CD4-positive, alpha-beta T cell treated with Interleukin-17A for 1 hour (primary cell): ENCODE results near the gene FLVCR2.

Experiments
- DNase-seq: peaks from one replicate; pipeline ENCODE4 v3.0.0-alpha.2; 2020

Gene FLVCR2

GRCh38 chr14:75634848-75635247 is 56.4 kb downstream of the FLVCR2 start:
- no peak for DNase-seq

- no peak for DNase-seq
Measured at GRCh38 chr14:75636100-75636692, 57.8 kb downstream of the FLVCR2 start.

- no peak for DNase-seq
Measured at GRCh38 chr14:75640876-75641275, 62.5 kb downstream of the FLVCR2 start.

GRCh38 chr14:75643985-75644384 is 65.6 kb downstream of the FLVCR2 start:
- DNase-seq = no peak

- DNase-seq = no peak
Measured at GRCh38 chr14:75645056-75645455, 66.6 kb downstream of the FLVCR2 start.

GRCh38 chr14:75646762-75647161 is 68.3 kb downstream of the FLVCR2 start:
- no peak for DNase-seq

- no peak for DNase-seq
Measured at GRCh38 chr14:75647640-75648039, 69.2 kb downstream of the FLVCR2 start.

GRCh38 chr14:75648066-75648838 is 69.8 kb downstream of the FLVCR2 start:
- no peak for DNase-seq

- DNase-seq = no peak
Measured at GRCh38 chr14:75649337-75649736, 70.9 kb downstream of the FLVCR2 start.

- DNase-seq = no peak
Measured at GRCh38 chr14:75649773-75650172, 71.4 kb downstream of the FLVCR2 start.

- no peak for DNase-seq
Measured at GRCh38 chr14:75650253-75651058, 72.0 kb downstream of the FLVCR2 start.

GRCh38 chr14:75653563-75653962 is 75.1 kb downstream of the FLVCR2 start:
- no peak for DNase-seq

GRCh38 chr14:75654127-75654732 is 75.8 kb downstream of the FLVCR2 start:
- DNase-seq = peak; percentile 84

GRCh38 chr14:75655235-75655634 is 76.8 kb downstream of the FLVCR2 start:
- DNase-seq = no peak

- DNase-seq = no peak
Measured at GRCh38 chr14:75657331-75657730, 78.9 kb downstream of the FLVCR2 start.

- DNase-seq = no peak
Measured at GRCh38 chr14:75658957-75659356, 80.5 kb downstream of the FLVCR2 start.

GRCh38 chr14:75660238-75660629 is 81.8 kb downstream of the FLVCR2 start:
- DNase-seq = peak; percentile 5

GRCh38 chr14:75660630-75661498 is 82.4 kb downstream of the FLVCR2 start, which contains the start of the genes ERG28 and TTLL5:
Gene ERG28, minus strand, starts transcription at chr14:75660876. Its CDS starts 3,374 bp downstream, at chr14:75657502.
Gene TTLL5, plus strand, starts transcription at chr14:75661246. Its CDS starts 1,904 bp downstream, at chr14:75663150.
- DNase-seq = peak; percentile 98

- DNase-seq = no peak
Measured at GRCh38 chr14:75661499-75661814, 83.0 kb downstream of the FLVCR2 start.

GRCh38 chr14:75662966-75663365 is 84.5 kb downstream of the FLVCR2 start:
- DNase-seq = no peak

GRCh38 chr14:75667099-75667765 is 88.8 kb downstream of the FLVCR2 start:
- no peak for DNase-seq
